SK-N-MC (cell line): ENCODE results near the gene PELI2.

Experiments
- EZH2 ChIP-seq: fragments of 200-600 bp; sonication (generic); IDR thresholded peaks from one replicate; pipeline ENCODE4 v1.6.1; 2017; ENCODE audit warnings: antibody characterized with exemption
- POLR2AphosphoS5 ChIP-seq: IDR thresholded peaks from 2 replicates; pipeline ENCODE4 v1.6.1; 2012; ENCODE audit warnings: mild to moderate bottlenecking, low read depth, low read length, borderline replicate concordance

DNA sequence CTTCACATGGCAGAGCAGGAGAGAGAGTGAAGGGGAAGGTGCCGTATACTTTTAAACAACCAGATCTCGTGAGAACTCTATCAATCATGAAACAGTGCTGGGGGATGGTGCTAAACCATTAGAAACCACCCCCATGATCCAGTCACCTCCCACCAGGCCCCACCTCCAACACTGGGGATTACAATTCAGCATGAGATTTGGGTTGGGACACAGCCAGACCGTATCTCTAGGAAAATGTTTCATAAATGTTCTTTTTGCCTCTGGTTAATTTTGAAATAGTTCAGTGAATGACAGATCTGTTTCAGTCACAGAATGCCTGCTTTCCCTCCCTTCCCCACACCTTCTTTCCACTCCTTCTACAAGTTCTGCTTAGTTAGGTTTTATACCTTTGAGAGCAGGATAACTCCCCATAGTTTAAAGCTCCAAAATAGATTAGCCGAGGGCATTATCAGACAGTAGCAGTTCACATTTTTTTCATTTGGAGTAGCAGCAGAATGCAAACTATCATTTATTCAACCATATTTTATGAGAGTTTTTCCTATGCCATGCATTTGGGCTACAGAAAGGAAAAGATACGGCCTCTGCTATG lies 27.1 kb downstream of the PELI2 start:
- no peak for TF ChIP-seq POLR2AphosphoS5
- TF ChIP-seq EZH2, result no peak
